Uterus (tissue), 2 donors: ENCODE data around the gene PTPRR.

Experiments
- POLR2A ChIP-seq, 2 donors: fragments of 450-650 bp; IDR thresholded peaks; one replicate each; pipeline ENCODE4 v1.6.1; 2016; ENCODE audit warnings: antibody characterized with exemption in 2 of 2, mild to moderate bottlenecking in 1 of 2, moderate library complexity in 1 of 2
- TF ChIP-seq, protein P1 (sequence below), 4 experiments: fragments of 200-600 bp in 2 of 4; fragments of 450-650 bp in 2 of 4; sonication (generic) in 2 of 4; IDR thresholded peaks; one replicate each; pipeline ENCODE4 v1.5.1; 2016 to 2019; ENCODE audit warnings: antibody characterized with exemption in 4 of 4, mild to moderate bottlenecking in 2 of 4, moderate library complexity in 1 of 4

DNA sequence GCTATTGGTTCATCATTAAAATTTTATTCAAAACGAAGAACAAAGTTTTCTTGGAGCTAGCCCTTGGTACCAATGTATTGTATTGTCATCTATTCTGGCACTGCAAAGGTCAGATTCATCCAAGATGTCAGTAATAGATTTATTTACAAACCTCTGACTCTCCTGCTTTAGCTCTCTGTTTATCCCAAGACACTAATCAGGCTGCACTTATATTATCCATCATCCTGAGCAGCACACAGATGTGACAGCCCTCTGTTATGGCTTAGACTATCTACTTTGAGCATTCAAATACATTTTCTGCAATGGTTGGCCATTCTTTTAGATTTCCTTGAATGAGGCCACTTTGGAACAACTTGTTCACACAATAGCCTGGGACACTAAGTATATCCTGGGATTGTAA lies 5.0 kb upstream of the PTPRR start:
- TF ChIP-seq, protein P1, sequence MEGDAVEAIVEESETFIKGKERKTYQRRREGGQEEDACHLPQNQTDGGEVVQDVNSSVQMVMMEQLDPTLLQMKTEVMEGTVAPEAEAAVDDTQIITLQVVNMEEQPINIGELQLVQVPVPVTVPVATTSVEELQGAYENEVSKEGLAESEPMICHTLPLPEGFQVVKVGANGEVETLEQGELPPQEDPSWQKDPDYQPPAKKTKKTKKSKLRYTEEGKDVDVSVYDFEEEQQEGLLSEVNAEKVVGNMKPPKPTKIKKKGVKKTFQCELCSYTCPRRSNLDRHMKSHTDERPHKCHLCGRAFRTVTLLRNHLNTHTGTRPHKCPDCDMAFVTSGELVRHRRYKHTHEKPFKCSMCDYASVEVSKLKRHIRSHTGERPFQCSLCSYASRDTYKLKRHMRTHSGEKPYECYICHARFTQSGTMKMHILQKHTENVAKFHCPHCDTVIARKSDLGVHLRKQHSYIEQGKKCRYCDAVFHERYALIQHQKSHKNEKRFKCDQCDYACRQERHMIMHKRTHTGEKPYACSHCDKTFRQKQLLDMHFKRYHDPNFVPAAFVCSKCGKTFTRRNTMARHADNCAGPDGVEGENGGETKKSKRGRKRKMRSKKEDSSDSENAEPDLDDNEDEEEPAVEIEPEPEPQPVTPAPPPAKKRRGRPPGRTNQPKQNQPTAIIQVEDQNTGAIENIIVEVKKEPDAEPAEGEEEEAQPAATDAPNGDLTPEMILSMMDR (IDR thresholded peaks at IDR 0.05): no peak
- TF ChIP-seq POLR2A (IDR thresholded peaks at IDR 0.05): no peak
